T follicular helper cell (primary cell): ENCODE data around the gene NKIRAS2.

Experiments used
- DNase-seq: peaks from one replicate; pipeline ENCODE4 v3.0.0-alpha.2; 2020; ENCODE audit warnings: low read depth
- total RNA-seq, 2 experiments: gene quantifications; one replicate each; lab custom pipeline; 2026; lab: John Stamatoyannopoulos, UW

NKIRAS2 gene
- 26.9 to 32.2 reads per million in 2 experiments for total RNA-seq

- peak; percentile 89 for DNase-seq
These were observed at the start of gene NKIRAS2 for GRCh38 chr17:42019509-42020404. TSS of gene NKIRAS2 (plus strand) at chr17:42020090. CDS start at chr17:42021578, 1,488 bp downstream.

GRCh38 chr17:41970901-41971331, 49.0 kb upstream of the NKIRAS2 start:
- no peak for DNase-seq

- no peak for DNase-seq
These were observed 48.0 kb upstream of the NKIRAS2 start for GRCh38 chr17:41971721-41972523.

GRCh38 chr17:41972571-41973407, 47.1 kb upstream of the NKIRAS2 start:
- no peak for DNase-seq

- DNase-seq = no peak
These were observed 46.5 kb upstream of the NKIRAS2 start for GRCh38 chr17:41973408-41973811.

GRCh38 chr17:41974031-41974430, 45.9 kb upstream of the NKIRAS2 start:
- no peak for DNase-seq

- DNase-seq = no peak
These were observed 45.2 kb upstream of the NKIRAS2 start for GRCh38 chr17:41974658-41975057.

- no peak for DNase-seq
These were observed 44.5 kb upstream of the NKIRAS2 start for GRCh38 chr17:41975099-41976083.

GRCh38 chr17:41976142-41976768, 43.6 kb upstream of the NKIRAS2 start:
- DNase-seq = no peak

- DNase-seq = no peak
These were observed 41.9 kb upstream of the NKIRAS2 start for GRCh38 chr17:41977991-41978390.

- no peak for DNase-seq
These were observed 37.7 kb upstream of the NKIRAS2 start for GRCh38 chr17:41982026-41982760.

GRCh38 chr17:41984454-41984853, 35.4 kb upstream of the NKIRAS2 start:
- DNase-seq = no peak

GRCh38 chr17:41985919-41986318, 34.0 kb upstream of the NKIRAS2 start:
- no peak for DNase-seq

- no peak for DNase-seq
These were observed 33.3 kb upstream of the NKIRAS2 start for GRCh38 chr17:41986634-41987033.

GRCh38 chr17:41987642-41988041, 32.2 kb upstream of the NKIRAS2 start:
- no peak for DNase-seq

GRCh38 chr17:41988418-41988817, 31.5 kb upstream of the NKIRAS2 start:
- DNase-seq = no peak

- no peak for DNase-seq
These were observed 30.0 kb upstream of the NKIRAS2 start for GRCh38 chr17:41989702-41990419.

GRCh38 chr17:41992576-41992975, 27.3 kb upstream of the NKIRAS2 start:
- no peak for DNase-seq

- no peak for DNase-seq
These were observed 23.1 kb upstream of the NKIRAS2 start for GRCh38 chr17:41996855-41997164.
